ENCODE data around the gene METAP2. TPM values are rescaled to one million over a fixed set of nuclear protein-coding genes. Genes with fewer than 3 reads are reported as not detected.

Gene METAP2
- total and polyA plus RNA-seq, 2 of the 8 experiments (the other 6 are each of a cell fraction or from before 2014, with no cell fraction given), result 41.3 to 114 TPM

GRCh38 chr12:95529693-95530225 lies 55.8 kb downstream of the METAP2 start:
- Histone ChIP-seq H2BK20ac (ENCODE audit: low read length) (no peak overlapping the region), H3K27ac (ENCODE audit: low read depth, low read length) (no peak overlapping the region), H2BK5ac (ENCODE audit: low read depth, low read length) (no peak overlapping the region), H2AK5ac (ENCODE audit: low read depth, low read length) (no peak overlapping the region), H3K14ac (ENCODE audit: insufficient read length) (no peak overlapping the region), H3K18ac (ENCODE audit: extremely low read depth, low read length) (no peak overlapping the region), H3K4me3 (ENCODE audit: extremely low read depth in 1 of 4, insufficient read depth in 2 of 4, low read depth in 3 of 4, low read length in 4 of 4) (no peak overlapping the region), H3K23ac (ENCODE audit: insufficient read length) (no peak overlapping the region), H3K56ac (replicated peaks; ENCODE audit: insufficient read length, low read depth, low read length) (no peak overlapping the region), H3K4ac (replicated peaks; ENCODE audit: insufficient read length, low read depth, low read length) (no peak overlapping the region), H3K79me1 (ENCODE audit: low read depth, low read length) (no peaks in the 10 kb centered on the region; the same call in 1 of the 2 replicates), H4K8ac (ENCODE audit: extremely low read depth, insufficient read depth, low read length) (no peak overlapping the region), H3K9me3 (ENCODE audit: insufficient read depth in 2 of 2, low read depth in 1 of 2, low read length in 1 of 2) (no peaks in the 10 kb centered on the region), H2BK120ac (replicated peaks; ENCODE audit: low read depth, low read length) (no peak overlapping the region), H2BK12ac (ENCODE audit: low read depth, low read length) (no peak overlapping the region), H4K5ac (ENCODE audit: insufficient read length, low read depth, low read length) (no peak overlapping the region), H2AFZ (ENCODE audit: low read length) (no peak overlapping the region), H3K4me1 (replicated peaks in 1 of 4; ENCODE audit: control insufficient read depth in 3 of 4, insufficient read depth in 4 of 4, low read length in 3 of 4) (peaks cover 0 to 9% (median 5%) of the 10 kb centered on the region in 4 experiments; a peak in 3 of 7 replicates), H3K23me2 (ENCODE audit: low read depth, low read length) (no peaks in the 10 kb centered on the region), H3K4me2 (ENCODE audit: insufficient read depth in 1 of 2, low read depth in 2 of 2, low read length in 2 of 2) (no peak overlapping the region), H4K91ac (replicated peaks; ENCODE audit: insufficient read length, low read length) (no peak overlapping the region), H3K36me3 (ENCODE audit: control insufficient read depth in 2 of 4, insufficient read depth in 4 of 4, low read length in 3 of 4) (peaks cover 13 to 74% (median 33%) of the 10 kb centered on the region in 4 experiments; a peak in 7 of 8 replicates), H3K79me2 (ENCODE audit: control insufficient read depth in 1 of 2, insufficient read depth in 2 of 2, low read length in 2 of 2) (peaks cover 15 to 95% of the 10 kb centered on the region in 2 experiments), H3K27me3 (replicated peaks in 1 of 4; ENCODE audit: control insufficient read depth in 3 of 4, extremely low read depth in 1 of 4, insufficient read depth in 3 of 4, low read length in 3 of 4) (no peaks in the 10 kb centered on the region), H4K20me1 (replicated peaks in 1 of 2; ENCODE audit: control insufficient read depth in 1 of 2, insufficient read depth in 2 of 2, low read length in 2 of 2) (peaks cover 27 to 38% of the 10 kb centered on the region in 2 experiments), H2BK15ac (ENCODE audit: low read length) (no peak overlapping the region), H3K9ac (replicated peaks in 1 of 4; ENCODE audit: extremely low read depth in 1 of 4, low read depth in 3 of 4, low read length in 3 of 4) (no peak overlapping the region)
- FAIRE-seq, result no peak
- WGBS, 2 experiments (ENCODE audit: extremely low coverage in 1 of 2, insufficient coverage in 1 of 2, insufficient read length in 1 of 2, insufficient replicate concordance in 2 of 2, low coverage in 1 of 2, low lambda C conversion rate in 2 of 2, missing lambda C conversion rate in 1 of 2), result 95% methylated on average over 4 of the region's 4 CpGs; no CpG with 5 or more reads in 1 of the 2 experiments
- ChIA-PET CTCF (ENCODE audit: partially characterized antibody) (interaction anchor here (0.7 to 1.3 kb wide), 2 partner anchors 18 to 31 kb away, joined by 4 read pairs; no protein-coding TSS in a partner anchor), POLR2A (ENCODE audit: partially characterized antibody) (interaction anchor here (1.0 to 1.4 kb wide), 2 partner anchors 19 to 46 kb away, joined by 3 read pairs; no protein-coding TSS in a partner anchor)
- DNase-seq (ENCODE audit: low read depth in 1 of 2, low spot score in 2 of 2), result no peak
- TF ChIP-seq RNF2 (IDR thresholded peaks at IDR 0.05; ENCODE audit: borderline replicate concordance, low read depth, low read length, missing control alignments, poor library complexity, severe bottlenecking) (no peak), CBX8 (IDR thresholded peaks at IDR 0.05; ENCODE audit: borderline replicate concordance, low read depth, low read length) (no peak), SUZ12 (IDR thresholded peaks at IDR 0.05; ENCODE audit: low read length) (no peak), GABPA (IDR thresholded peaks at IDR 0.05; ENCODE audit: borderline replicate concordance, insufficient read depth, low read length) (no peak), TBP (IDR thresholded peaks at IDR 0.05; ENCODE audit: low read depth, low read length) (no peak), NANOG (IDR thresholded peaks at IDR 0.05; ENCODE audit: insufficient read depth, low read depth, low read length, poor library complexity, severe bottlenecking) (no peak), JUN (IDR thresholded peaks at IDR 0.05; ENCODE audit: low read depth, low read length) (no peak), TCF12 (IDR thresholded peaks at IDR 0.05; ENCODE audit: low read depth, low read length) (no peak), E2F6 (IDR thresholded peaks at IDR 0.05) (no peak), POLR2AphosphoS5 (IDR thresholded peaks at IDR 0.05; ENCODE audit: low read depth, low read length) (no peak)

Data from H1 (cell line).